ENCODE results near the gene SPACDR. TPM values are rescaled to one million over a fixed set of nuclear protein-coding genes. Genes with fewer than 3 reads are reported as not detected.
A peak's percentile ranks its signal among the peaks of the same experiment; 100 is the strongest.

The SPACDR gene
- total RNA-seq, 4 donors from 2014 or later: 0.78 TPM; not detected in 3

DNA sequence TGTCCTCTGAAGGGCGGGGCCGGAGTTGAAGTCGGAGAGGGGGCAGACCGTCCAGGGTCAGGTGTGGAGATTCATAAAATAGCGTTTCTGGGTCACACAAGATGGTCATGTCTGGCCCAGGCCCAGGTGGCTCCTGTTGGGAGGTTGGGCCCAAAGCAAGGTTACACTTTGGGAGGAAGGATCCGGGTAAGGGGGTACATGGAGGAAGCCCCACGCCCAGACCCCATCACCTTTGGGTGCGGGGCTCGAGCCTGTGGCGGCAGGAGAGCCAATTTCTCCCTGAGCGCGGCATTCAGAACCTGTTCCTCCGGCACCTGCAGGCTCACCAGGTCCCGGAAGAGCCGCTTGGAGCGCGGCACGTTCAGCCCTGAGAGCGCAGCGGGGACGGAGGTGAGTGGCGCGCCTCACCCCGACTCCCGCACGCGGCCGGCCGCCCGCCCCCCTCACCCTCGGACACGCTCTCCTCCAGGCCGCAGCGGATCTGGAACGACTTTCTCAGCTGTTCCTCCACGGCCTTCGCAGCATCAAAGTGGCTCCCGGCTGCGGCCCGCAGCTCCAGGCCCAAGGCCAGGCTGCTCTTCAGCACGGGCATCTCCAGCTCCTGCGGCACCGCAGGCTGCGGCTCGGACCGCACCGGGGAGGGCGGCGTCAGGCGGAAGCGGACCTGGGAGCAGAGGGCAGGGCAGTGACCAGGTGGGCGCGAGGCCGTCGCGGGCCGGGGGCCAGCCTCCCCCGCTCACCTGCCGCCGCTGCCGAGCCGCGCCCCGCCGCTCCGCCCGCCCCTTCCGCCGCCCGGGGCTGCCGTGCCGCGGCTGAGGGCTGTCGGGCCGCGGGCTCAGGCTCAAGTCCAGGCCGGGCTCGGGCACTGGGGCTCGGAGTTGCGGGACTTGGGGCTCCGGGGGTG, 28.4 kb downstream of the SPACDR start:
- TF ChIP-seq POLR2AphosphoS5 (IDR thresholded peaks at IDR 0.05) (no peak), POLR2A (IDR thresholded peaks at IDR 0.05; ENCODE audit: low read depth) (no peak), EP300 (IDR thresholded peaks at IDR 0.05) (no peak)
- TF ChIP-seq, protein P1, sequence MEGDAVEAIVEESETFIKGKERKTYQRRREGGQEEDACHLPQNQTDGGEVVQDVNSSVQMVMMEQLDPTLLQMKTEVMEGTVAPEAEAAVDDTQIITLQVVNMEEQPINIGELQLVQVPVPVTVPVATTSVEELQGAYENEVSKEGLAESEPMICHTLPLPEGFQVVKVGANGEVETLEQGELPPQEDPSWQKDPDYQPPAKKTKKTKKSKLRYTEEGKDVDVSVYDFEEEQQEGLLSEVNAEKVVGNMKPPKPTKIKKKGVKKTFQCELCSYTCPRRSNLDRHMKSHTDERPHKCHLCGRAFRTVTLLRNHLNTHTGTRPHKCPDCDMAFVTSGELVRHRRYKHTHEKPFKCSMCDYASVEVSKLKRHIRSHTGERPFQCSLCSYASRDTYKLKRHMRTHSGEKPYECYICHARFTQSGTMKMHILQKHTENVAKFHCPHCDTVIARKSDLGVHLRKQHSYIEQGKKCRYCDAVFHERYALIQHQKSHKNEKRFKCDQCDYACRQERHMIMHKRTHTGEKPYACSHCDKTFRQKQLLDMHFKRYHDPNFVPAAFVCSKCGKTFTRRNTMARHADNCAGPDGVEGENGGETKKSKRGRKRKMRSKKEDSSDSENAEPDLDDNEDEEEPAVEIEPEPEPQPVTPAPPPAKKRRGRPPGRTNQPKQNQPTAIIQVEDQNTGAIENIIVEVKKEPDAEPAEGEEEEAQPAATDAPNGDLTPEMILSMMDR (IDR thresholded peaks at IDR 0.05): no peak
- Histone ChIP-seq H3K36me3 (peaks cover 8 to 41% (median 36%) of the 10 kb centered on the region in 4 donors), H3K4me3 (peak overlapping the region; percentile 77 to 92 (median 88)), H3K4me1 (peaks cover 31 to 58% (median 51%) of the 10 kb centered on the region in 4 donors), H3K27me3 (no peaks in the 10 kb centered on the region), H3K9me3 (no peaks in the 10 kb centered on the region), H3K27ac (replicated peaks in 1 of 4) (peak overlapping the region; percentile 93 to 96 (median 95))
- no peak for DNase-seq (ENCODE audit: extremely low spot score)
- intact Hi-C loops (cut with DNase I): no loop called here
- WGBS: 16% methylated on average over 5 of the region's 81 CpGs

DNA sequence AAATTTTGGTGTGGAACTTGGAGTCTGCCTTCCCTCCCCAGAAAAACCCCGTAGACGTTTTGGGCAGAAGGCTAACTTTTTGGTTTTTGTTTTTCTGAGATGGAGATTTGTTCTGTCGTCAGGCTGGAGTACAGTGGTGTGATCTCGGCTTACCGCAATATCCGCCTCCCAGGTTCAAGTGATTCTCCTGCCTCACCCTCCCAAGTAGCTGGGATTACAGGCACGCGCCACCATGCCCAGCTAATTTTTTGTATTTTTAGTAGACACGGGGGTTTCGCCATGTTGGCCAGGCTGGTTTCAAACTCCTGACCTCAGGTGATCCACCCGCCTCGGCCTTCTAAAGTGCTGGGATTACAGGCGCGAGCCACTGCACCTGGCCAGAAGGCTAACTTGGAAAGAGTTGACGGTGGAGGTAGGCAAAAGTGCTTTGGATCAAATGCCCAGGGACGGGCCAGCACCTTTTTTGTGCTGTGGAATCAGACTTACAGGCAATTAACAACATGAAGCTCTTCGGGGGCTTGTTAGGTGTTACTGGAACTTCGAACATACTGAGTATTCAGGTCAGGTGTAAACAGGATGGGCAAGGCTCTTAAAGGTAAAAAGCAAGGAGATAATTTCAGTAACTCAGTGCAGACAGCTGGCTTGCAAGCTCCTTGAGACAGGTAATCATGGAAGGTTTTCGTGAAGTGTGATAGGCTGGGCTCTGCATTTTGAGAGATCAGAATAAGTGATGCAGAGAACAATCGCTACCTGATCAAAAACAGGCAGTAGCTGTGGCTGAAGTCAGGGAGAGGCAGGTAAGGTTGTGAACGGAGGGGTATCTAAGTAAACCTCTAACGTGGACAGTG, 29.5 kb downstream of the SPACDR start:
- 86% methylated on average over 22 of the region's 22 CpGs for WGBS
- DNase-seq (ENCODE audit: extremely low spot score): no peak
- no peaks in the 10 kb centered on the region for H3K27me3 ChIP-seq
- TF ChIP-seq EP300 (IDR thresholded peaks at IDR 0.05) (no peak), POLR2A (IDR thresholded peaks at IDR 0.05; ENCODE audit: low read depth) (no peak), POLR2AphosphoS5 (IDR thresholded peaks at IDR 0.05) (no peak)
- TF ChIP-seq, protein P1 (IDR thresholded peaks at IDR 0.05): no peak
- intact Hi-C loops (cut with DNase I): no loop called here
- no peaks in the 10 kb centered on the region for H3K9me3 ChIP-seq
- peak overlapping the region; percentile 93 to 96 (median 95) for H3K27ac ChIP-seq (replicated peaks in 1 of 4)
- peak overlapping the region; percentile 77 to 92 (median 88) for H3K4me3 ChIP-seq
- peaks cover 8 to 41% (median 36%) of the 10 kb centered on the region in 4 donors for H3K36me3 ChIP-seq
- peaks cover 34 to 64% (median 56%) of the 10 kb centered on the region in 4 donors for H3K4me1 ChIP-seq

DNA sequence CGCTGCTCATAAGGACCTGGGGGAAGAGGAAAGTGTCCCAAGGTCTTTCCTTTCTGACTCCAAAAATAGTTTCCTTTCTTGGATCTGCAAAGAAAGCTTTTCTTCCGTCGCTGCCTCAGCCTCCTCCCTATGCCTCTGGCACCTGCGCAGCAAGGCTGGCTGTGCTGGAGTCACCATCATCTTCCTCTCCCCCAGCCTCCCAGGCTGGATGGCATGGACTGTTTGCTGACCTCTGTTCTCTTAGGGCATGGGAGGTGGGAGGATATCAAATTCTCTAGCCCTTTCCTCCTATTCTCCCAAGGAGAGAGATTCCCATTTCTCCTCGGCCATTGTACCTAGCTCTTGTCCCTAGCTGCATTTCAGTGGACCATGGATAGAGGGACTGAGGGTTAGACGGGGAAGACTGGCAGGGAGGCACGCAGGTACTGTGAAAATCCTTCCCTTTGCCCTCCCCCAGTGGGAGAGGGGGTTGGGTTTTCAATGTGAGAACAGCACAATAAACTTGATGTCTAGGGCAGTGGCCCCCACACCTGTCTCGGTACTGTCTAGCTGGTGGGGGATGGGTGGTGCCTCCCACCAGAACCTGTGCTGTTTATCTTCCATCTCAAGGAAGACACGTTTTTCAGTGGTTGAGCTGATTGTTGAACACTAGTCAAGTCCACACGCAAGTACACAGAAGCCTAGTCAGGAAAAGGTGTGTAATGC, 30.3 kb downstream of the SPACDR start:
- peak overlapping the region in 3 of 4 donors; percentile 3 to 96 (median 3) for H3K27ac ChIP-seq (replicated peaks in 1 of 4)
- no peaks in the 10 kb centered on the region for H3K9me3 ChIP-seq
- 76% methylated on average over 10 of the region's 10 CpGs for WGBS
- intact Hi-C loops (cut with DNase I): no loop called here
- no peak overlapping the region for H3K4me3 ChIP-seq
- H3K36me3 ChIP-seq: peaks cover 8 to 41% (median 36%) of the 10 kb centered on the region in 4 donors
- H3K4me1 ChIP-seq: peaks cover 34 to 64% (median 56%) of the 10 kb centered on the region in 4 donors
- no peak for DNase-seq (ENCODE audit: extremely low spot score)
- H3K27me3 ChIP-seq: peaks cover 0 to 3% (median 0%) of the 10 kb centered on the region in 4 donors
- TF ChIP-seq, protein P1 (IDR thresholded peaks at IDR 0.05): no peak
- TF ChIP-seq POLR2A (IDR thresholded peaks at IDR 0.05; ENCODE audit: low read depth): no peak
- TF ChIP-seq POLR2AphosphoS5 (IDR thresholded peaks at IDR 0.05): no peak
- TF ChIP-seq EP300 (IDR thresholded peaks at IDR 0.05): no peak

DNA sequence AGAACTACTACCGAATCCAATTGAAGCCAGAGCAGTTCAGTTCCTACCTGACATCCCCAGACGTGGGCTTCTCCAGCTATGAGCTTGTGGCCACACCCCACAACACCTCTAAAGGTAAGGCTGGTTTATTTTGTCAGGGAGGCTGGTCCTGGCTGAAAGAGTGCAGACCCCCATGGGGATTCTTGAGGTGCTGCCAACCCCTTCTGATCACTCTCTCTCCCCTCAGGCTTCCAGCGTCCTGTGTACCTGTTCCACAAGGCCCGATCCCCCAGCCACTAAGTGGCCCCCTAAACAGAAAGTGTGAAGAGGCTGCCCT, 30.8 kb downstream of the SPACDR start:
- H3K36me3 ChIP-seq: peaks cover 8 to 41% (median 36%) of the 10 kb centered on the region in 4 donors
- H3K4me3 ChIP-seq: no peak overlapping the region
- no peak for DNase-seq (ENCODE audit: extremely low spot score)
- 70% methylated on average over 4 of the region's 4 CpGs for WGBS
- no peak for TF ChIP-seq POLR2AphosphoS5 (IDR thresholded peaks at IDR 0.05)
- no peak for TF ChIP-seq EP300 (IDR thresholded peaks at IDR 0.05)
- no peak for TF ChIP-seq POLR2A (IDR thresholded peaks at IDR 0.05; ENCODE audit: low read depth)
- TF ChIP-seq, protein P1 (IDR thresholded peaks at IDR 0.05): no peak
- H3K27me3 ChIP-seq: peaks cover 0 to 6% (median 0%) of the 10 kb centered on the region in 4 donors
- intact Hi-C loops (cut with DNase I): no loop called here
- H3K4me1 ChIP-seq: peaks cover 34 to 64% (median 56%) of the 10 kb centered on the region in 4 donors
- no peaks in the 10 kb centered on the region for H3K9me3 ChIP-seq
- H3K27ac ChIP-seq (replicated peaks in 1 of 4): peak overlapping the region in 2 of 4 donors; percentile 11 to 96

Data from esophagus muscularis mucosa (tissue), 4 donors.